Measurements from ENCODE around the gene IFIT5.
"Not testable (repeated sequence)": the region's sequence is repeated elsewhere in the genome, so short reads cannot be mapped to it uniquely, and the experiment has no call there.

IFIT5 gene

DNA sequence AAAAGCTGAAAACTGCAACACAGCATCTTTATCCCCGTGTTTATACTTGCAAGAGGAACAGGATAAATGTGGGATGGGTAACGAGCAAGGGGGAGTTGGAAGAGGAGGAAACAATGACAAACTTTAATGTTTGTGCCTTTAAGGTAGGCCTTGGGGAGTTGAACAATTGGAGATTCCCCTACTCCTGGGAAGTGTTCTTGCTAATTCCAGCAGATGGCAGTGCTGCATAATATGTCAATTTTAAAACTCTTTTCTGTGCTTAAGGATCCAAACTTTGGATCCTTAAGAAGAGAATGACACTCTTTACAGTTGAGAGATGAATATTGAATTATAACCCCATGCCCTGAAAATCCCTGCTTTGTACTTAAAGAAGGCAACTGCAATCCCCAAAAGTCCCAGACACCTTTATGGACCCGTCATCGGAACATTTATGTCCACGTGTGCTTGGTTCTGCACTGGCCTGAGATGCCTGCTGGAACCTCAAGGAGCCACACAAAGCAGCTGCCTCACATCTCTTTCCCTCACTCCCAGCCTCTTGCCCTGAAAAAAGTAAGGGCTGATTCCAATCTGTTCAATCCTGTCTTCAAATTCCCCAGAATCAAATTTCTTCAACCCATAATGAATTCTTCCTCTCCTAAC, 12.0 kb downstream of the IFIT5 start:
- in situ Hi-C loops (cut with MboI; ENCODE audit: low sequenced_read_pairs): no loop called here

DNA sequence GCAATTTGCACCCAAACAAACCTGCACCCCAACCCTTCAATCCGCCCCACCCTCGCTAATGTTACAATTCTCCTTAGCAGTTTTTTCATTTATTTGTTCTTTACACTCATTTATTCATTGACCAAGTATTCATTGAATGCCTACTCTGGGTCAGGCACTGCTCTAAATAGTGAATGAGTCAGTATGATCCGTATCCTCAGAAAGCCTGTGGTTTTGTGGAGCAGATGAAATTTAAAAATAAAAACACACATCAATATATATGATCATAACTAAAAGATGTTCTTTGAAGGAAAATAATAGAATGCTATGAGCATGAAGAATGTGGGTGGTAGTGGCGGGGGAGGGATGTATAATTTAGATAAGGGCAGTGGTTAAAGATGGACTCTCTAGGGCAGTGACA, 13.3 kb downstream of the IFIT5 start:
- in situ Hi-C loops (cut with MboI; ENCODE audit: low sequenced_read_pairs): no loop called here

DNA sequence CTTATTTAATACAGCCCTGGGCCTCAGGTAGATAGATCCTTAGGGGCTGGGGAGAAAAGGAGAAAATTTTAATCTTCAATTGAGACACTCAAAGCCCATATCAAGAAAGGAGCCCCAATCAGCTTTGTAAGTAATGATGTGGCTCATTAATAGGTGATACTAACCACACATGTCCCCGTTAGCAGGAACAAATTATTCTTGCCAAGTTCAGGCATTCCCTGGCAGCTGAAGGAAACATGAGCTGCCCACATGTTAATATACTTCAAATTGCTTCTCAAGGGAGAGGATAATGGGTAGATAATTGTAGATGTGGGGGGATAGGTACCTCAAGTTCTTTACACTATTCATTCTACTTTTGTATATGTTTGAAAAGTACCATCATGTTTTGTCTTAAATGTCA, 14.5 kb downstream of the IFIT5 start:
- in situ Hi-C loops (cut with MboI; ENCODE audit: low sequenced_read_pairs): no loop called here

DNA sequence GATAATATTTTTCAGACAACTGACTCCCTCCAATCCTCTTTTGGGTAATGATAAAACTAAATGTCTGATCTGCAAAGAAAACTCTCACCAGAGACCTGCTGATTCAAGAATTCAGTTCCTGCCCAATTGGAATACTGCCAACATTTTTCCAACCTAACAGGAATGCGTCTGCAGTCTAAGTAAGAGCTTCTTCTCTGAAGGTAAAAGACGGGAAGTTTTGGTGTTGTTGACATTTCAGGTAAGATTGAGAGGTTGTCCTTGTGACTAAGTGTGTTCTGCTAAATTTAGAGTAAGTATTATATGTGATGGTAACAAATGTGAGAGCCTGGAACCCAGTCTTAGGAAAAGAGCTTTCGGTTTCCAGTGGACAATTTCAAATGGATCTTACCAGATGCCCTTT, 17.6 kb downstream of the IFIT5 start:
- in situ Hi-C loops (cut with MboI; ENCODE audit: low sequenced_read_pairs): no loop called here

DNA sequence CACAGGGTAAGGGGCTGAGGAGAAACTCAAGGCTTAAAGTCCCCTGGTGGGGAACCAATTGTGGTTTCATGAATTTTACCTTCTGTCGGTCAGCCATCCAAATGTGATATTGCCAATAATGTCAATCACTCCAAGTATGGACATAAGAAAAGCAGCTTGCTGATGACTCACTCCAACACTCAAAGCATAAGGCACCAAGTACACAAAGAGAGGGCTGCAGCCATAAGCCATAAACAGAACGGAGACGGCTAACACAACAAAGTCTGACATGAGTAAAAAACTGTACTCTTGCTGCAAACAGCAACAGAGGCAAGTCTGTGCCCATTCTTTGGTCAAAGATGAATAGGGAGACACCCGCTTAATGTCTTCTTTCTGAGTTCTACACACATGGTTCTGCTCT, 24.2 kb downstream of the IFIT5 start:
- in situ Hi-C loops (cut with MboI; ENCODE audit: low sequenced_read_pairs): no loop called here

DNA sequence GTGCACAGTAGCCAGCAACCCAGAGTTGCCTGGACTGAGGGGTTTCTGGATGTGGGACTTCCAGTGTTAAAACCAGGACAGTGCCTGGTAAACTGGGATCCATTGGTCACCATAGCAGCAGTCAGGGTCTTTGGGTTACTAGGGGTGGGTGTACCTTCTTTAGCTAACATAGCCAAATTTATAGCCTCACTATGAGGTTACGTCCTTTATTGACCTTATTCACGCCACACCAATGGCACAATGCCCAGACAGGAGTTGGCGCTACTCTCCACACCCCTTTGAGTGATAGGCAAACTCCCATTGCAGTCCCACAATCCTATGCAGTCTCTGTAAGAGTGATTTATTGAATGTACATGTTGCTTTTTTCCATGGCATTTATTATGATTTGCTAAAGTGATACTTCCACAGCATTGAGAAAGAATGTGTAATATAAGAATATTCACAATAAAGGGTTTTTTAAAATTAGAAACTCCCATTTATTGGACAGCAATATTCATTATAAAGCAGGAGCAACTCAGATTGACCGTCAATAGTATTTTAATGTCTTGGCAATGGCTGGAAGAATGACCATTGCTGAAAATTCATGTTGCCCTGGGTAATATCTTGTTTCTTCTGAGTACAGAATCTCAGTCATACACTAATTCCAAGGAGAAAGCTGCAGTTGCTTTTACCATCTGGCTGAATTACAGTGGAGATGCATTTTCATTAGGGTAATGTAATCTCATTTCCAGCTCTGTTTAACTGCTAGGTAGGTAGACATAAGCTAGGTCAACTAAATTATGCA, 26.1 kb downstream of the IFIT5 start:
- in situ Hi-C loops (cut with MboI; ENCODE audit: low sequenced_read_pairs): no loop called here

DNA sequence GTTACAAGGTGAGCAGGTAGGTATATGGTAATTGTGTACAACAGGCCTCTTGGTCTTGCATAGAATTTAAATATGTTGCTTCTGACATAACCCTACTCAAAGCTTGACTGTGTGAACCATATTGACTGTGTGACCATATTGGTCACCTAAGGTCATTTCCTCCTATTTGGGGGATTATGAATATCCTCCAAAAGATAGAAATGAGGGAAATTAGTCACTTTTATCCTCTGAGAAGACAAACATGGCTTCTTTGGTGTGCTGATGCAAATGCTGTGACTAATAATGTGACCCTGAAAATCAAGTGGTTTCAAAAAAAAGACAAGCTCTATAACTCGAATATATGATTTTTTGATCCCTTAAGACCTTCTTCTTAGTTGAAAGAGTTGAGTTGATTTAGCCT, 27.9 kb downstream of the IFIT5 start:
- in situ Hi-C loops (cut with MboI; ENCODE audit: low sequenced_read_pairs): no loop called here

DNA sequence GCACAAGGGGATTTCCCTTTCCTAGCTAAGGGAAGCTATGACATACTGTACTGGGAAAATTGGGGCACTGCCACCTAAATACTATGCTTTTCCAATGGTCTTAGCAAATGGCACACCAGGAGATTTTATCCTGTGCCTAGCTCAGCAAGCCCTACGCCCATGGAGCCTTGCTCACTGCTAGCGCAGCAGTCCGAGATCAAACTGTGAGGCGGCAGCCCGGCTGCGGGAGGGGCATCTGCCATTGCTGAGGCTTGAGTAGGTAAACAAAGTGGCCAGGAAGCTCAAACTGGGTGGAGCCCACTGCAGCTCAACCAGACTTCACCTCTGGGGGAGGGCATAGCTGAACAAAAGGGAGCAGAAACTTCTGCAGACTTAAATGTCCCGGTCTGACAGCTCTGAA, 30.5 kb downstream of the IFIT5 start:
- in situ Hi-C loops (cut with MboI; ENCODE audit: low sequenced_read_pairs): not testable (repeated sequence)

DNA sequence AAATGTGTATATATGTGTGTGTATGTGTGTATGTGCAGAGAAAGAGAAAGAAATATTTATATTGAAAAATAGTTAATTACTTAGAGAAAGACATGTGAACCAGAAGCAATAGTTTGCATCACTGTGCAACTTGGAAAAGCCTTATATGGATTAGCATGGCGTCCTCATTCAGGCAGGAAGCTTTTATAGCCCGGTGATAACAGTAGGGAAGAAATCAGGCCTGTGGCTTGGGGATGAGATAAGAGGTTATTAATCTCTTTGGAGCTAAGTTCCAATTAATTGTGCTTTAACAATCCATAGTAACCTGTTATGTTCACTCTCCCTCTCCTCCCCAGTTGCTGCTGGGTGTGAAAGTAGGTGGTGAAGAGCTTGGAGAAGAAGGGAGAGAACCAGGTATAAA, 36.5 kb downstream of the IFIT5 start:
- in situ Hi-C loops (cut with MboI; ENCODE audit: low sequenced_read_pairs): no loop called here

DNA sequence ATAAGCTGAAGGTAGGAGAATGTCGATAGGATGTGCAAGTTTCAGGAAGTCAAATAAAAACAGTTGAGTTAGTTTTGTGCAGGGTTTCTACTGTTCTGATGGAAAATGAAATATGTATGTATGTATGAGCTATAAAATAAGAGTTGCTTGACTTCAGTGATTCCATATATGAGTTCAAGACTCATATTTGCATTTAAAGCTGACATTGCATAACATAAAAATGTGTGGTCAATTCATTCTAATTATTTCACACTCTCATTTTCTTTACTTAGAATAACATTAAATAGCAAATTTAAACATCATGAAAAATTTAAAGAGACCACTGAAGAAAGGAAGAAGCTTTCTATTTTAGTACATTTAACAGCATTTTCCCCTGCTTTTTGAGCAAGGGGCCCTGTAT, 37.8 kb downstream of the IFIT5 start:
- in situ Hi-C loops (cut with MboI; ENCODE audit: low sequenced_read_pairs): no loop called here

DNA sequence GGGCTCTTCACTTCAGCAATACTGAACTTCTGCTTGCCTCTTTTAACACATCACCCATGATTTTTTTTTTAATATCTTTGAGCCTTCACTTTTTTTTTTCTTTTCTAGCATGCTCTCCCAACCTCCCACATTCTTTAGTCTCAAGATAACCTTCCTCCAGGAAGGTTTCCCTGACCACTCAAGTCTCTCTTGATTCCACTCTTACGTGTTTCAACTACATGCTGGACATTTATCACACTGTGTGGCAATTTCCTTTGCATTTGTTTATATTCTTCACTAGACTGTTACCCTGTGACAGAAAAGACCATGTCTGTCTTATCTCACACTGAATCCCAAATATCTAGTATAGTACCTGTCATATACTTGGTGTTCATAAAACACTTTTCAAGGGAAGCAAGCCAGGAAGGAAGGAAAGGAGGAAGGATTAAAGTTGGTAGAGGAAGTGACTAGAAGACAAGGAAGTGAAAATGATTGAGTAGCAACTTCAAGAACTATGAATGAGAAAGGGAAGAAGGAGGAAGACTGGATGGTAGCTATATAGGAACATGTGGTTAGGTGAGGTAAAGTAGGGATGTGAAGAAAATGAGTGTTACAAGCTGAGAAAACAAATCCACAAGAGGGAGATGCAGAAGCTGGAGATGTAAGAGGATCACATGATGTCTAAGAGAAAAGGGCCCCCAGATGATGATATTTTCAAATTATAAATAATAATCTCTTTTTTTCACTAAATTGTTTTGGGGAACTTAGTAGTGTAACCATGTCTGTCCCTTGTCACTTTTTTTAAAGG, 40.4 kb downstream of the IFIT5 start:
- in situ Hi-C loops (cut with MboI; ENCODE audit: low sequenced_read_pairs): no loop called here

DNA sequence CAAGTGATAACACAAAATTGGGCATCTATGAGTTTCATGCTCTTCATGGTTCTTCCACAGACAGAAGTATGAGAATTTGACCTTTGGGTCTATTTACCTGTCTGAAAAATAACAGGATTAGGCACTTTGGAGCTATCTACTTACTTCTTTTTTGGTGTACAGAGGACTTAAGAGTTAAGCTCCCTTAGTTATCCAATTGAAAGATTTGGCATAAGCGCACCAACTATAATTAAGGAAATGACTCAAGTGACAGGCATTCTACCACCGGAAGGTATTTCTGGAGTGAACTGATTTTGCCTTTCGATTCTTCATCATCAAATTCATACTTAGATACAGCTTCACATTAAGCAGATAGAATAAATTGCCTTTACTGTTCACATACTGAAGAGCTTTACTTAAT, 43.9 kb downstream of the IFIT5 start:
- in situ Hi-C loops (cut with MboI; ENCODE audit: low sequenced_read_pairs): no loop called here

DNA sequence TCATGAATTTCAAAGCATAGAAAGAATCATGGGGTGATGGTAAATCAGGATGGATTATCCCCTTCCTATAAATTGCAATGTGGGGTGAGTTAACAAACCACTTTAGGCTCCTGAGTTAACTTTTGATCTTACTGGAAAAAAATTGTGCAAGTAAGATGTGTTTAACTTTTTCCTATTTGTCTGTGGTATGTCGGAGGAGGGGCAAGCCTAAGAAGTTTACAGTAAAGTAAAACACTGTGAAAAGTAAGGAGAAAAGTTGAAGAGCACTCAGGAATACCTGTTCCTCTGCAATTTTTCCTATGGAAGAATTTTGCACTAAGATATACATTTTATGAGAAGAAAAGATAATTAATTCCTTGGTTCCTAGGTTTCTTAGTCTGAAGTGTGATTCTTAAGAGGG, 44.4 kb downstream of the IFIT5 start:
- in situ Hi-C loops (cut with MboI; ENCODE audit: low sequenced_read_pairs): no loop called here

DNA sequence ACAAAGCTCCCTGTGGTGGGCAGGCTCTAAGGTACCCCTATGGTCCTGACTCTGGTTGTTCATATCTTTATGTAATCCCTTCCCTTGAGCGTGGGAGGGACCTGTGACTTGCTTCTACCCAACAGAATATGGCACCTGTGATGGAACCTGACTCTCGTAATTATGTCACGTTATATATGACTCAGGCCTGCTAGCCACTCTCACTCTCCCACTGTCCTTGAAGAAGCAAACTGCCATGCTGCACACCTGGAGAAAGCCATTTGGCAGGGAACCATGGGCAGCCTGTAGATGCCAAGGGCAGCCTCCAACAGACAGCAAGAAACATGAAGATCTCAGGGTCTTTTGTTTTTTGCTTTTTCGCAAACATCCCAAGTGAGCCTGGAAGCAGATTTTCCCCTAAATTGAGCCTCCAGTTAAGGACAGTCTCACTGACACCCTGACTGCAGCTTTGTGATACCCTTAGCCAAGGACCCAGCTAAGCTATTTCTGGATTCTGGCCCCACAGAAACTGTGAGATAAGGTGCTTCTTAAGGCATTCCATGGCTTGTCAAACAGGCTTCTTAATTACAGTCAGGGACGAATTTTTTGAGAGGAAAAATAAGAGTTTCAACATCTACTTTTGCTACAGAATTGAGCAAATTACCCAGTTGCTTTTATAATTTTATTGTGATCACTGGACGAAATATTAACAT, 49.6 kb downstream of the IFIT5 start:
- in situ Hi-C loops (cut with MboI; ENCODE audit: low sequenced_read_pairs): no loop called here

DNA sequence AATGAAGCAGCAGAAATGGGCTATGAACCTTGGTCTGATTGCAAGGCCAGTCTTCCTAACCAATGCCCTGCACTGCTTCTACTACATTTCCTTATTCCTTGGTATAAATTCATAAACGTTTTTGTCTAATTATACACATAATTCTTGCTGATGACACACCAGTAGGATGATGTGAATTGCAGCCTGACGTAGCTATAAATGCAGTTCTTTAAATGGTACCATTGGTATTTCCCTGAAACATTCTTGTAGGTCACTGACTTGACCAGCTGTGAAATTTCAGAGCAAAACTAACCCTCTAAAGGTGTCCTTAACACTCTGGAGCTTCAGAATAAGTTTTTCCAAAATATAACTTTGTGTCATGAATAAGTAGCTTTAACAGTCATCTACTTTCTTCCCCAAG, 50.8 kb downstream of the IFIT5 start:
- in situ Hi-C loops (cut with MboI; ENCODE audit: low sequenced_read_pairs): no loop called here

DNA sequence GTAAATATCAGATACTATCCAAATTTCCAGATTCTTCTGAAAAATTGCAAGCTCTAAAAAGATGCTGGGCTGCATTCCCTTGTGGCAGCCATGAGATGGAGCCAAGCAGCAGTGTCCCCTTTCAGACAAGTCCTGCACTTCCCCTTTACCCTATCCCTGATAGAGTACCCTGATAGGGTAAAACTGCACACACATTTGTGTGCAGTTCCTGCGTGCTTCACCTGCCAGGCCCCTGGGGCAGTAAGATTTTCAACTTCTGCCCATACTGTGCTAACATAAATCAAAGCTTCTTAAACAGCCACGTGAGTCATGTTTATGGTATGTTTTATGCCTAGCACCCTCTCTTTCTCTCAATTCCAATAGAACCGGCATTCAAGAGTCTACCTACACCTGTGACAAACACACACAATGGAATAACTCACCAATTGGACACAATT, 52.2 kb downstream of the IFIT5 start:
- in situ Hi-C loops (cut with MboI; ENCODE audit: low sequenced_read_pairs): no loop called here

DNA sequence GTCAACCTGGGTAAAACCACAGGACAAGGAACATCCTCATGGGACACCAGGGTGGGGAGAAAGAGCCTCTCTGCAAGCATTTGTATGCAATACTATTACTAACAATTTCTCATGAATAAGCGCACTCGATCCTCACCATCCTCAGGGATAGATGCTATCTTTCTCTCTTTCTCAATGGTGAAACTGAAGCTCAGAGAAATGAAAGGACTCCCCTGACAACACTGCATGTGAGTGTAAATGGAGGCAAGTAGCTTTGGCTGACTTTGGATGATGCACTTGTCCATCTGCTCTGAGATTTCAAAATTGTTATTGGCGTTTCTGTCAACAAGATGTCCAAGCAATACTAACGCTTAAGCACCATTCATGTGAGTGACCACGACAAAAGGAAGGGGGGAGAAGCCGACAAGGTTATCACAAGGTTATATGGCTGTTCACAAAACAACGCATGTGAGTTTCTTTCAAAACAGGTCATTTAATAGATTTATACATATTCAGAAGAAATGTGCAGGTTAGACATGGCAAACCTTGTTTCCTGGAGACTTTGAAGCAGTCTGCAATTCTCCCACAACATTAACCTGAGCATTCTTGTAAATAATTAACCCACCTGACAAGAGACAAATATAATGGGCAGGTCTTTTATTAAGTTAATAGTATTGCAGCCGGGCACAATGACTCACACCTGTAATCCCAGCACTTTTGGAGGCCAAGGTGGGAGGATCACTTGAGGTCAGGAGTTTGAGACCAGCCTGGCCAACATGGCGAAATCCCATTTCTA, 54.0 kb downstream of the IFIT5 start:
- in situ Hi-C loops (cut with MboI; ENCODE audit: low sequenced_read_pairs): no loop called here

DNA sequence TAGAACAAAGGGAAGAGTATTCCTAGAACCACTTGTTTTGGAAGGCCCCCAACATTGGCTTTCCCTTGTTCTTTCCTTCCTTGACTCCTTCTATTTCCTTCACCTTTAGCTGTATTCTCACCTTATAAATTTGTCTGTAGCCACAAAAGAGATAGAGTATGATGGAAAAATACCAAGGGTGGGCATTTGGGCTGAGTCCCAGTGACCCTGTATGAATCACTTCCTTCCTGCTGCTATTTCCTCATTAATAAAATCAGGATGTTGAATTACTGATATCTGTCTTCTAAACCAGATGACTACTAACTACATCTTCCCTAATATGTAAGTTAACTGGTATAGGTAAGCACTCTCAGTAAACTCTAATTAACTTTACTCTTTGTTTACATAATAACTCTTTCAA, 55.1 kb downstream of the IFIT5 start:
- in situ Hi-C loops (cut with MboI; ENCODE audit: low sequenced_read_pairs): no loop called here
